Fibroblast of the conjunctiva (primary cell): ENCODE results near the gene PLEK2.
"Not testable (repeated sequence)": the region's sequence is repeated elsewhere in the genome, so short reads cannot be mapped to it uniquely, and the experiment has no call there.

ENCODE experiments used
- DNase-seq: peaks from one replicate; pipeline ENCODE4 v3.0.0-alpha.2; 2010; ENCODE audit warnings: low read depth

PLEK2 gene

DNA sequence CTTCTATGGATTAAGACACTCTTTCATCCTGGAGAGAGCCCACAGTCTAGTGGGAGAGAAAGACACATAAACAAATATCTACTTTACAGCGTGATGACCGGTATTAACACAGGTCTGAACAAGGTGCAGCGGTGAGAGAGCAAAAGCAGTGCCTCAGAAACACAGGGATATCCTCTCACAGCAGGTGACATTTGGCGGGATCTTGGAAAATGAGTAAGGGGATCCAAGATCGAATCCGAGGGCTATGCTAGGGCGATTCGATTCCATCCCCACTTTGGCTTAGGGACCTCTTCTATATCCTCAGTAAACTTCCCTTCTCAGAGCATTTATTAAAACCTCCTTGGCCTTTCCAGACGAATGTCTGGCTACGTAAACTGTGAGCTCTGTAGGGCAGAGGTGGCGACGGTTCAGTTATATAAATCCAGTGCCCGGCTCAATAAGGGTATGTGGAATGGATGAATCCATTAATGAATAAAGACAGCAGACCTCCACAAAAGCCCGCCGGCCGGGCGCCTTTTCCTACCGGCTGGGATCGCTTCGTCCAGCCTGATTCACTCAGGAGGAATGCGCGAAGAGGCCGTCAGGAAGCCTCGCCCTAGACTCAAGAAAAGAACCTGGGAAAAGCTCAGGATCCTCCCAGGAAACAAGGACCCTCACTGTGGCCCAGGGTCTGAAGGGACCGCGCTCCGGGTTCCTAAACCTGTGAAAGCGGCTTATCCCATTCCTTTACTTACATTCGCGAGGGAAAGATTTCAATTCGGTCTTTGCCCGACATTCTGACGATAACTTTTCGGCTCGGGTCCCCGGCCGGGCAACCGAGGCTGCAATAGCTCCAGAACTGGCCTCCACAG lies 52.8 kb downstream of the PLEK2 start:
- peak; percentile 1 for DNase-seq

DNA sequence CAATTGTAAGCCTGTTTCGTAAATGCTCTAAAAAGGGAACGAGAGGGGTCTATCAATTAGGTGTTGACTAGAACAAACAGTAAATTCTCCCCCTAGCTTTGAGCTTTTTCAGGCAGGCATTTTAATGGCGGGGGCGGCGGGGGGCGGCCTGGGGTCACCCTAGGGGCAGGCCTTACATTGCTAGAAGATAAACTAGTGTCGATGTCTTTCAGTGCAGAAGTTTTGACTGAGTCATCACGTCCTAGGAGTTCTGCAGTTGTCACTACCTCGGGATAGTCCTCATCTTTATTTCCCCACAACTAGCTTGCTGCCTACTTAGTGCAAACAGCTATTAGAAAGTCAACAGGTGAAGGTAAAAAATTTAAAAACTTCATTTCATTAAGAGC lies 54.0 kb downstream of the PLEK2 start:
- DNase-seq = no peak

DNA sequence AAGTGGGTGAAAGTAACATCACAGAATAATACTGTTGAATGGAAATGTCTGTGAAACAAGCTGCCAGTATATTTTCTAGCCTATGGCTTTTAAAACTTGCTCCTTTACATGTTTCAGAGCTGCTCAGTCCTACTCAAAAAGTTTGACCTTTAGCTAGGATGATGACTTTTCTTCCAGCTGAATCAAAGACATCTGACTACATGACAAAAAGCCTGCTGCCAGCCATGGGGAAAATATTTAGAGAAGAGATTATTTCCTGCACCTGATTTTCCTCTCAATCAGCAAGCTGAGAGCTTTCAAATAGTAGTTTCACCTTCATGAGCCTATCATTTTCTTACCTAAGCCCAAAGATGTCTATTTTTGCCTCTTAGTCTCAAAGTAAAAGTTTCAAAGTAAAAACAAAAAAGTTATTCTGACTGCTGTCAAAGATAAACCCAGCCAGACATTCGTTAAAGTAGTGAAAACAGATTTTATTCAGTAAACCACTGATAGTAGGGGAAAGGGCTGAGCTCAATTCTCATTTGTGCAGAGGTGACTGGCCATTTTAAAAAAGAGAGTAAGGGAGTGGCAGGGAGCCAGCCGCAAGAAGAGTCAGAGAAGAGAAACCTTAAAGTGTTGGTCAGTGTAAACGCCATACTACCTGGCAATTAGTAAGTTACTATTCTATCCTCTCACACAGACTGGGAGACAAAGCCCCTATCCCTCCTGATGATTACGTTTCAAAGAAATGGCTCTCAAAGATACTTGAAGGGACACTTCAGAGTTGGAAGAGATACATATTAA lies 54.6 kb downstream of the PLEK2 start:
- no peak for DNase-seq

DNA sequence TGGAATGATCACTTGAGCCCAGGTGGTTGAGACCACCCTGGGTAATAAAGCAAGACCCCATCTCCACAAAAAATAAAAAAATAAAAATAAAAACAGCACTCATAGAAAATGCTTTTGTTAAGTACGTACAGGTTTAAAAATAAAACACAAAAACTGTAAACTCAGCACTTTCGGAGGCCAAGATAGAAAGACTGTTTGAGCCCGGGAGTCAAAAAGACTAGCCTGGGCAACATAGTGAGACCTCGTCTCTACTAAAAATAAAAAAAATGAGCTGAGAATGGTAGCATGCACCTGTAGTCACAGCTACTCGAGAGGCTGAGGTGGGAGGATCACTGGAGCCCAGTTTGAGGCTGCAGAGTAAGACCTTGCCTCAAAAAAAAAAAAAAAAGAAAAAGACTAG lies 59.9 kb downstream of the PLEK2 start:
- no peak for DNase-seq

DNA sequence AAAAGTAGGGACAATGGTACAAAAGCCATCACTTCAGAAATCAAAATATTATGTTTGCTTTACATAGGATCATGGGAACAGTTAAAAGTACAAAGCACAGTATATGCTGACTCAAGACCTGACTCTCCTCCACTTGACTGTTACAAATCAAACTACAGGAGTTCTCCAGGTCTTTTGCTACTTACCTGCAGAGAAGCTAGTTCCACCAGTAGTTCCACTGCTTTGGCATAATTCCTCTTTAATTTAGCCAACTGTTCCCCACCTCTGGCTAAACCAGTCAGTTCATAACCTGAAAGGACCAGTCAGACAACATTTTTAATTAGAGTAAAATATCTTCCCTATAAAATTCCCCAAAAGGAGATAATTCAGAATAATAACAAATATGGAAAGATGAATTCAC lies 66.4 kb downstream of the PLEK2 start:
- no peak for DNase-seq

DNA sequence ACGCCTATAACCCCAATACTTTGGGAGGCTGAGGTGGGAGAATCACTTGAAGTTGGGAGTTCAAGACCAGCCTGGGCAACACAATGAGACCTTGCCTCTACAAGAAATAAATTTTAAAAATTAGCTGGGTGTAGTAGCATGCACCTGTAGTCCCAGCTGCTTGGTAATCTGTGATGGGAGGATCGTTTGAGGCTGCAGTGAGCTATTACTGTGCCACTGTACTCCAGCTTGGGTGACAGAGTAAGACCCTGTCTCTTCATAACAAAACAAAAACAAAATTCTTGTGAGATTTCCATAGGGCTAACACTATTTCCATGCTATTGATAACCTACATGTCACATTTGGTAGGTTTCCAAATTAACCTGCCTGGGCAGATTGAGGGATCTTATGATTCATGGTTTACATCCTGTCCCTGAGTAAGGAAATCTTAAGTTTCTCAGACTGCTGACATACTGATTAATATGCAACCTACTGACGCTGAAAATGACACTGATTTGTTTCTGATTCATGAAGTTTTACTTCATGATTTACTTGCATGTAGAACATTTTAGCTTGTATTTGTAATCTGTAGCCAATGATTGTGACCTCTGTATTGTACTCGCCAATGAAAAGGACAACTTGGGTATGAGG lies 68.2 kb downstream of the PLEK2 start:
- no peak for DNase-seq

DNA sequence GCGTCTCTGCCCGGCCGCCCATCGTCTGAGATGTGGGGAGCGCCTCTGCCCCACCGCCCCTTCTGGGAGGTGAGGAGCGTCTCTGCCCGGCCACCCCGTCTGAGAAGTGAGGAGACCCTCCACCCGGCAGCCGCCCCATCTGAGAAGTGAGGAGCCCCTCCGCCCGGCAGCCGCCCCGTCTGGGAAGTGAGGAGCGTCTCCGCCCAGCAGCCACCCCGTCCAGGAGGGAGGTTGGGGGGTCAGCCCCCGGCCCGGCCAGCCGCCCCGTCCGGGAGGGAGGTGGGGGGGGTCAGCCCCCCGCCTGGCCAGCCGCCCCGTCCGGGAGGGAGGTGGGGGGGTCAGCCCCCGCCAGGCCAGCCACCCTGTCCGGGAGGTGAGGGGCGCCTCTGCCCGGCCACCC lies 70.7 kb downstream of the PLEK2 start:
- not testable (repeated sequence) for DNase-seq
